Hepatocyte (in vitro differentiated cells): Measurements from ENCODE around the gene KCTD6.

Experiments
- CTCF ChIP-seq: fragments of 200-600 bp; sonication (generic); IDR thresholded peaks from 2 replicates; pipeline ENCODE4 v1.5.1; 2016; ENCODE audit warnings: antibody characterized with exemption, mild to moderate bottlenecking; ENCODE audit not compliant: poor library complexity
- EZH2 ChIP-seq: fragments of 200-600 bp; sonication (generic); IDR thresholded peaks from 2 replicates; pipeline ENCODE4 v1.6.1; 2016; ENCODE audit warnings: antibody characterized with exemption, mild to moderate bottlenecking, borderline replicate concordance

GRCh38 chr3:58484045-58484721 lies 7.7 kb upstream of the KCTD6 start:
- TF ChIP-seq CTCF (no peak), EZH2 (no peak)
